Activated naive CD4-positive, alpha-beta T cell treated with anti-CD3 and anti-CD28 coated beads, Interleukin-2, amount 50 U/mL, for 16 hours (primary cell): ENCODE measurements around the gene ZNF862.
"Not testable (repeated sequence)": the region's sequence is repeated elsewhere in the genome, so short reads cannot be mapped to it uniquely, and the experiment has no call there.

Source experiments
- DNase-seq: peaks from one replicate; pipeline ENCODE4 v3.0.0-alpha.2; 2020

ZNF862 gene

DNA sequence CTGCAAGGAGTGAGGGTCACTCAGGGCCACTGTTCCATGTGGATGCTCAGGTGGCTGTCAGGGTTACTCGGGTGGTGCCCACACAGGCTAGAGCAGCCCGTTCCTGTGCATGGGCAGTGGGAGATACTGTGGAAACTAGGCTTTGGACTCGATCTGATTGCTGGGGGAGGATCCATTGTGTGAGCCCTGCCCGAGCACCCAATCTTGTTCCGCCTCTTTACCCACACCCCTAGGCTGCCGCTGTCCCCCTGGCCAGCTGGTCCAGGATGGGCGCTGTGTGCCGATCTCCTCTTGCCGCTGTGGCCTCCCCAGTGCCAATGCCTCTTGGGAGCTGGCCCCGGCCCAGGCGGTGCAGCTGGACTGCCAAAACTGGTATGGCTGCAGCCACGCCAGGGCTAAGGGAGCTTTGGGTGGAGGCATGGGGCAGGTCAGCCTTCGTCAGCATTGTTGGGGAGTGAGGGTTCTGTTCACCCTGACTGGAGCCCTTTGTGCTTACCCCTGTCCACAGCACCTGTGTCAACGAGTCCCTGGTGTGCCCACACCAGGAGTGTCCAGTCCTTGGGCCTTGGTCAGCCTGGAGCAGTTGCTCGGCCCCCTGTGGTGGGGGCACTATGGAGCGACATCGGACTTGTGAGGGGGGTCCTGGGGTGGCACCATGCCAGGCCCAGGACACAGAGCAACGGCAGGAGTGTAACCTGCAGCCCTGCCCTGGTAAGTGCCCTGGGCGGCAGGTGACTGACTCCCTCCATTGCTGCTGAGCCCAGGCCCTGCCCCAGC lies 12.4 kb upstream of the ZNF862 start:
- DNase-seq: no peak

DNA sequence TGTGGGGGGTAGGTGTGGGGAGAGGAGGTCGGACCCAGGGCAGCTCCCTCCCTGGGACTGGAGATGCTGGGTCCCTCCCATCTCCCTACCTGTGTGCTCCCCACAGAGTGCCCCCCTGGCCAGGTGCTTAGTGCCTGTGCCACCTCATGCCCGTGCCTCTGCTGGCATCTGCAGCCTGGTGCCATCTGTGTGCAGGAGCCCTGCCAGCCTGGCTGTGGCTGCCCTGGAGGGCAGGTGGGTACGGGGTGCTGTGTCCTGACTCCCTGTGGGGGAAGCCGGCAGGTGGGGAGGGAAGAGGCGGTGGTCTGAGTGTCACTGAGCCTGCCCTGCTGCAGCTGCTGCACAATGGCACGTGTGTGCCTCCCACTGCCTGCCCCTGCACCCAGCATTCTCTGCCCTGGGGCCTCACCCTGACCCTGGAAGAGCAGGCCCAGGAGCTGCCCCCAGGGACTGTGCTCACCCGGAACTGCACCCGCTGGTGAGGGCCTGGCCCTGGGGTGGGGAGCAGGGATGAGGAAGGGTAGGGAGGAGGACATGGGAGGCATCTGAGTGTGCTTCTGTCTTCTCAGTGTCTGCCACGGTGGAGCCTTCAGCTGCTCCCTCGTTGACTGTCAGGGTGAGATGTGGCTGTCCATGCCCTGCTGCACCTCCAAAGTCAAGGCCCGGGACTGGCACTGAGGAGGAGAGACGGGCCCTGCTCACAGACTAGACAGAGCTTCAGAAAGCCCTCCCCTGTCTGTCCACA lies 11.7 kb upstream of the ZNF862 start:
- DNase-seq: no peak

DNA sequence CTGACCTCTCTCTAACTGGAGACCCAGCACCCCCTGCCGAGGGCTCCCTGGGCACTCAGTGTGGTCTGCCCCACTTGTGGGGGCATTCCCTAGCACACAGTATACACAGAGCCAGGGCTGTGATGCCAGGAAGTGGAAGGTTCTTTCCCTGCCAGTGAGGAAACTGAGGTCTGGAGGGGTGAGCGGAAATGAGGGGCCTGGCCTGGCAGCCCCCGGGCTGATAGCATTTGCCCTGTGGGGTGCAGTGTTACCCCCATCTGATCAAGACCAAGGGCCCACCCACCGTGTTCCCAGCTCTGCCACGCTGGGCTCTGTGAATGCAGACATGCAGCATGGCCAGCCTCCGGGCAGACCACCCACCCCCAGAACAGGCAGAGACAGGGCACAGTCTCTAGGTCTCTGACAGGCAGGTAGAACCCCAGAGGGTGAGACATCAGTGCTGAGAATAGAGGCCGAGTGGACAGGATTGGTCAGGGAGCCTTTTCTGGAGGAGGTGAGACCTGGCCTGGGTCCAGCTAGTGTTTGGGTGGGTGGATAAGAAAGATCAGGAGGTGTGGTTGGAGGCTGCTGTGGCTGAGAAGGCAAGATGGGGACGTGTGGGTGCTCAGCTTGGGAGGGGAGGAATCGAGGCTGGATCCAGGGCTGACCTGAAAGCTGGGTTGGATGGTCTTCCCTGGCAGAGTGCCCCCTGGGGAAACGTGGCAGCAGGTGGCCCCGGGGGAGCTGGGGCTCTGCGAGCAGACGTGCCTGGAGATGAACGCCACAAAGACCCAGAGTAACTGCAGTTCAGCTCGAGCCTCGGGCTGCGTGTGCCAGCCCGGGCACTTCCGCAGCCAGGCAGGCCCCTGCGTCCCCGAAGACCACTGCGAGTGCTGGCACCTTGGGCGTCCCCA lies 10.8 kb upstream of the ZNF862 start:
- no peak for DNase-seq

DNA sequence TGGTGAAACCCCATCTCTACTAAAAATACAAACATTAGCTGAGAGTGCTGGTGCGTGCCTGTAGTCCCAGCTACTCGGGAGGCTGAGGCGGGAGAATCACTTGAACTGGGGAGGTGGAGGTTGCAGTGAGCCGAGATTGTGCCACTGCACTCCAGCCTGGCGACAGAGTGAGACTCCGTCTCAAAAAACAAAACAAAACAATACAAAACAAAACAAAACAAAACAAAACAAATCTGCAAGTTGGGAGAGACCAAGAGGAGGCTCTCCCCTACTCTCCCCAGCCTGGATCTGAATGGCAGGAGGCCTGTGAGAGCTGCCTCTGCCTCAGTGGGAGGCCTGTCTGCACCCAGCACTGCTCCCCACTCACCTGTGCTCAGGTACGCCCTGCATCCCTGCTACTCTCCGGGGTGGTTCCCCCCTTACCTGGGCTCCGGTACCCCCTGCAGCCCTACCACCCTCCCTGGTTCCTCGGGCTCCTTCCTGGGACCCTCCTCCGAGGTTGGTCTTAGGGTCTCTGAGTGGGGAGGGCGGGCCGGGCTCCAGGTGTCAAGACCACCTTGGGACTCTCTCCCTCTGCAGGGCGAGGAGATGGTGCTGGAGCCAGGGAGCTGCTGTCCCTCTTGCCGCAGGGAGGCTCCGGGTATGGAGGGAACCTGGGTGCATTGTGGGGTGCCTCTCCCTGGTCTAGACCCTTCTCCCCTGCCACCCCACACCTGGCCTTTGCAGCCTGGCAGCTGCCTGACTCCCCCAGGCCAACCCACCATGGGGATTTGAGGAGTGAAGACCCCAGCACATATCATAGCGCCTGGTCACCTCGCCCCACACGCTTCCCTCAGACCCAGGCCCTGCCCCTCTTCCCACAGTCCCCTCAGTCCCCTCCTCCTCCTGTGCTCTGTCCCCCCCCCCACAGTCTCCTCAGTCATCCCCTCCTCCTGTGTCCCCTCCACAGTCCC lies 9.5 kb upstream of the ZNF862 start:
- no peak for DNase-seq

DNA sequence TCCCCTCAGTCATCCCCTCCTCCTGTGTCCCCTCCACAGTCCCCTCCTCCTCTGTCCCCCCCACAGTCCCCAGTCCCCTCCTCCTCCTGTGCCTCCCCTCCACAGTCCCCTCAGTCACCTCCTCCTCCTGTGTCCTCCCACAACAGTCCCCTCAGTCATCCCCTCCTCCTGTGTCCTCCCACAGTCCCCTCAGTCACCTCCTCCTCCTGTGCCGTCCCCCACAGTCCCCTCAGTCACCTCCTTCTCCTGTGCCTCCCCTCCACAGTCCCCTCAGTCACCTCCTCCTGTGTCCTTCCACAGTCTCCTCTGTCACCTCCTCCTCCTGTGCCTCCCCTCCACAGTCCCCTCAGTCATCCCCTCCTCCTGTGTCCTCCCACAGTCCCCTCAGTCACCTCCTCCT lies 7.6 kb upstream of the ZNF862 start:
- DNase-seq: not testable (repeated sequence)

DNA sequence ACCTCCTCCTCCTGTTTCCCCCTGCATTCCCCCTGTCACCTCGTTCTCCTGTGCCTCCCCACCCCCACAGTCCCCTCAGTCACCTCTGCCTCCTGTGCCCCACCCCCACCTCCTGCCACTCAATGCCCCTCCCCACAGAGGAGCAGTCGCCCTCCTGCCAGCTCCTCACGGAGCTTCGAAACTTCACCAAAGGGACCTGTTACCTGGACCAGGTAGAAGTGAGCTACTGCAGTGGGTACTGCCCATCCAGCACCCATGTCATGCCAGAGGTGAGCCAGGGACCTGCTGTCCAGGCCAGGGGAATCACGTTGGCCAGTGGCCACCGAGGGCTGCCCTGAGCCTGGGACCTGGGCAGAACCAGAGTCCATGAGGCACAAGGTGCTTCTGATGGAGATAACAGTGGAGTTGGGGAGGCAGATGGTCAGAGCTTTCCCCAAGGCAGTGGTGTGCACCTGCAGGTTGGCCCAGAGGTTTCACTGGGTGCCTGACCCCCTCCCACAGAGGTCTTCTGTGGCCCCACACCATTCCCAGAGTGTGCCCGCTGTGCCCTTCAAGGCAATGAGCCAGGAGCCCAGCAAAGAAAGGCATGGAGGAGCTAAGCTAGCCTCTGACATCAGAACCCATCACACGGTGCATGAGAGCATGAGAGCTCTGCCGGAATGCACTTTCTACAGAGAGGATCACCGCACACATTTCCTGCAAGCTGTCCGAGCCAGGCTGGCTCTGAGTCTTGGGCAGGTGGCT lies 7.0 kb upstream of the ZNF862 start:
- no peak for DNase-seq

DNA sequence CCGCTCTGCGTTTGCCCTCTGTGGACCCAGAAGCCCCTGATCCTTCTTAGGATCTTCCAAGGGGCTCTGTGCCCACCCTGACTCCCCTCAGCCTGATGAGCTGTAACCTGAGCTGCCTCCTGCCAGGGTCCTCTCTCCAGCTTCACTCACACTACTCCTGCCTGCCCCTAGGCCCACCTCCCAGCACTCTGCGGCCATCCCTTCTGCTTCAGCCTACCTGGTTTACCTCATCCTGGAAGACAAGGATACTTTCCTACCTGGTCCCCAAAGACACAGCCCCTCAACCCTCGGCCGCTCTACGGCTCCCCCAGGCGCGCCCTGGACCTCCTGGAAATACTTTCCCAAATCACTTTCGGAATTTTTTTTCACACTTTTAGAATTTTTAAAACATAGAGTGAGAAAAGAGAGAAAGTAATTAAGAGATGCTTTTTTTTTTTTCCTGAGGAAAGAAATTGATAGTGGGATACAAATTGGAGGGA lies 6.4 kb upstream of the ZNF862 start:
- DNase-seq: no peak

DNA sequence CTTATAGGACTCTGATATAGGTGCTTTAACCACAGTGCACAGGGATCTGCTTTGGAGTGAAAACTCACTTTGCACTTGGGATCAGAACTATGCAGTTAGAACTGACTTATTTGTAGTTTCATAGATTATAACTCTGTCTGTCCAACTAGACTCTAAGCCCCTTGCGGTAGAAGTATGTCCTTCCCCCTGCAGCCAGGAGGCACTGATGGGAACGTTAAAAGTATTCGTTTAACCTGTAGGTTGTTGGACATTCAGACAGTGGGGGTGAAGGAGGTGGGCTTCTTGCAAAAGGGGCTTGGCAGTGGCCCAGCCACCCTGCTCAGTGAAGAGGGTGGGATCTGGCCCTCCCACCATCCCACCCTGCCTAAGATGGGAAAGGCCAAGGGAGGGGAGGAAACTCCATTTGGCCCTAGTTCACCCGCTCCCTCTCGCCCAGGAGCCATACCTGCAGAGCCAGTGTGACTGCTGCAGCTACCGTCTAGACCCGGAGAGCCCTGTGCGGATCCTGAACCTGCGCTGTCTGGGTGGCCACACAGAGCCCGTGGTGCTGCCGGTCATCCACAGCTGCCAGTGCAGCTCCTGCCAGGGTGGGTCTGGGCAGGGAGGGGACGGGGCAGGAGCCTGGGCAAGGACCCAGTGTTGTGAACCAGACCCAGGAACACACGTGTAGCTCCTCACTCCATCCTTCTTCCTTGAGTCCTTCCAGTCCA lies 5.7 kb upstream of the ZNF862 start:
- DNase-seq: no peak

DNA sequence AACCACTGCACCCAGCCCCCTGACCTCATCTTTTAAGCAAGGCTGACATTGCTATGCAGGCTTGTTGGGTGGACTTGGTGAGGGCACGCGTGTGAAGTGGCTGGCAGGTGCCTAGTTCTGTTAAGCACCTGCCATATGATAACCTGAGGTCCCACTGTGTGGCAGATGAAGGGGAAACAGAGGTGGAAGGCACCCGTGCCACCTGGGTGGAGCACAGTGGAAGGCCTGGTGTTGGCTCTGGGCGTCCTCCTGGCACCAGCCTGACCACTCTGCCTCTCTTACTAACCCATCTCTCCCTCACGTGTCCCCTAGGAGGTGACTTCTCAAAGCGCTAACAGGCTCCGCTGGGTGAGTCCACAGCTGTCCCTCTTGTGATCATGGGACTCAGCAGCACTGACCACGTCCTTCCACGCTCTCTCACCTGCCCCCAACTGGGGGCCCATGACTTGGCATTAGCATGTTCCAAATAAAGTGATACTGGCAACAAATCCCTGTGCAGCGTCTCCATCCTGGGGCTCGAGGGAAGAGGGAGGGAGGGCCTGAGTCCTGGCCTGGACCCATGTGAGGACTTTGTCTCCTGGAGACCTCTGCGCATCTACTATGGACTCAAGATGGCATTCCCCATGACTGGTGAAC lies 4.6 kb upstream of the ZNF862 start:
- DNase-seq: no peak

DNA sequence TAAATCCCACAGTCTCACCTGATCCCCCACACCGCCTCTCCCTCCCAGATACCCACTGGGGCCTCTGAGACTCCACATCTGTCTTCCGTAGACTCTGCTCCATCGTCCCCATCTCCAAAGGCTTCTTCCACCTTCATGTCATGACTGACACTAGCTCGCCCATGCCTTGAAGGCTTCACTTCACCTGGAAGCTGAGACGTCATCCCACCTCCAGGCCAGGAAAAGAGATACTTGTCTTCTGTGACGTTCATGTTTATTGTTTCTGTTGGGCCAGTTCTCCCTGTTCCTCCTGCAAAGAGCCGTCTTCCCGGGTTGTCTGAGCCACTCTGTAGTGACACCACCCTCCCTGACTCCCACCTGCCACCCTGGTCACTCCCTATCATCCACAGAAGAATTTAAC lies 3.6 kb upstream of the ZNF862 start:
- no peak for DNase-seq

DNA sequence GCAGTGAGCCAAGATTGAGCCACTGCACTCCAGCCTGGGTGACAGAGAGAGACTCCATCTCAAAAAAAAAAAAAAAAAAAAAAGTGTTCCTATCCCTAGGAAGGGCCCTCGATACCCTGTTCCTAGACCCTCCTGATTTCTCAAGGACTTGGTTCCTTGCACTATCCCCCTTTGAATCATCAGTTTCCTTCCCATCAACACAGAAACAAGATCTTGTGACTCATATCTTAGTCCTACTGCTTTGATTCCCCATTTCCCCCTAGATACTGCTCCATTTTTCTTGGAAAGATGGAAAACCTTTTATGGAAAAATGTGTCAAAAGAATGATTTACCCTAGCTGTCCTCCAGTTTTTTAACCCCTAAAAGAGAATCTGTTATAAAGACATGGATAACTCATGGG lies 1.7 kb upstream of the ZNF862 start:
- DNase-seq: no peak

DNA sequence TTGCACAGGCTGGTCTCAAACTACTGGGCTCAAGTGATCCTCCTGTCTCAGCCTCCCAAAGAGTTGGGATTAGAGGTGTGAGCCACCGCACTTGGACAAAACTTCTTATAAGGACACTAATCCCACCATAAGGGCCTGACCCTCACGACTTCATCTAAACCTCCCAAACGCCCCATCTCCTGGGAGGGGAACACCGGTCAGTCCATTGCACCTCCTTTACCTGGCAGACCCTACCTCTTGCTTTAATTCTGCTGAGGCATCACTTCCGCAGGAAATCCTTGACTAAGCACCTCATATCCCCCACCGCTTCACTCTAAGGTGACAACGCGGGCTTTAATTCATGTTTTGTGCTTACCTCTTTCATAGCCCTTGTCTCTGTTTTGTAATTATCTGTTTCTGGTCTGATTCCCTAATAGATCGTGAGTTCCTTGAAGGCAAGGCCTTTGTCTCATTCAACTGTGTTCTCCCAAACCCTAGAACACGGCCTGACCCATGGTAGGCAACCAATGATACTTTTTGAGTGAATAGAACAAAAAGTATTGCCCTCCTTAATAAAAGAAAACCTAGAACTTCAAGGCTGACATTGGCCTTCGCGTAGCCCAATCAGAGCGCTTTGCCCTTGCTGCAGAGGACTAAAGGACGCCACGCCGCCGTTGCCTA lies 481 bp upstream of the ZNF862 start:
- no peak for DNase-seq

DNA sequence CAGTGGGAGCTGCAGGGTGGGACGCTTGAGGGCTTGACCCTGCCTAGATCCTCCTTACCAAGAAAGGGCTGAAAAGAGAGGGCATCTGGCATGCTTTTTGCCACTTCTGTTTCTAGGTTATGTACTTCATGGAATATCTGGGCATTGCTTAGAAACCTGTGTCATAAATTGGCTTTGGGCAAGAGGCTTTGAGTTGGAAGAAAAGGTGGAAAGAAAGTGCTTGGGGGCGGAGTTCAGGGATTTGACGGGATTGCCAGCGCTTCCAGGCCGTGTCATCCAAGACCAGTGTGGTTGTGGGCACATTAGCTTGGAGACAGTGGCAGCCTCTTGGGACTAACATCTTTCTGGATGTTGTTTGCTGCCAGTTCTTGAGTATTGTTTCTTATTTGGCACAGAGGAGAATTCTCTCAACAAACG lies 825 bp downstream of the ZNF862 start:
- DNase-seq: no peak

DNA sequence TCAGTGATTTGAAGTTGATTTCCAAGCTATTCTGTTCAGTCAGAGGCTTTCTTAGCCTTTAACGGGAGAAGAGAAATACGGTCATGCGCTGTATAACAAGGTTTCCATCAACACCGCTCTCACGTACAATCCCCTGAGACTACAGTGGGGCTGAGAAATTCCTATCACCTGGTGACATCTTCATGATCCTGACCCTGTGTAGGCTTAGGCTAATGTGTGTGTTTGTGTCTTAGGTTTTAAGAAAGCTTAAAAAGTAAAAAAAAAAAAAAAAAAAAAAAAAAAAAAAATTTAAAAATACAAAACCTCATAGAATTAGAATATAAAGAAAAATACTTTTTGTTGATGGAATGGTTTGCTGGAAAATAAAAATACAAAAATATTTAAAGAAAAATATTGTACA lies 1.8 kb downstream of the ZNF862 start:
- DNase-seq: no peak

DNA sequence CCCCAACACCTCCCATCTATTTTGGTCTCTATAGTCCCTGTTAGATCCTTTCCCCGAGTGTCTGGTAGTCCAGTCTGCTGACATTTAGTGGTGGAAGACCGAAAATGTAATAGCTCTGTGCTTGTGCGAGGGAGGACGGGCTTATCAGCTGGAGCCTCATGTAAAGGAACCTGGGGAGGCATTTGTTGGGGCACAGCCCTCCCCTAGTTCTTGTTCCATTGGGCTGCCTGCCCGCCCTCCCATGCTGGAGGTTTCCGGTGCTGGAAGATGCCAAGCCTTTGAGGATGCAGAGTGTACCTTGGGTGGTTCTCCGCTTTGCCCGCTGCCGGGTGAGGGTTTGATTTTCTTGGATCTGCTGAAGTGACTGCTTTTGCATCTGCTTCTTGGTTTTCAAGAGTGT lies 5.4 kb downstream of the ZNF862 start:
- no peak for DNase-seq

DNA sequence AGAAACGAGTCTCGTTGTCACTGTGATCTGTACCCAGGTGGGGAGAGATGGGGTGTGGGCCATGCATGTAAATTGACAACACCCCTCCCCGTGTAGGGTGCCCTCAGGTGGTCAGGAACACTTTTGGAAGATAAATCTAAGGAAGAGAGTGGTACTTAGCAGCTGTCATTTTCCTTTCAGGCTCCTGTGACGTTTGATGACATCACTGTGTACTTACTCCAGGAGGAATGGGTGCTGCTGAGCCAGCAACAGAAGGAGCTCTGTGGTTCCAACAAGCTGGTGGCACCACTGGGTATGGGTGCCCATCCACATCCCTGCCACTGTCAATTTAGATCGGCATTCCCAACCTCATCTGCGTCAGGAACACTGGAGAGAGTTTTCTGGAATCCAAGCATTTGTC lies 6.3 kb downstream of the ZNF862 start:
- DNase-seq: no peak

DNA sequence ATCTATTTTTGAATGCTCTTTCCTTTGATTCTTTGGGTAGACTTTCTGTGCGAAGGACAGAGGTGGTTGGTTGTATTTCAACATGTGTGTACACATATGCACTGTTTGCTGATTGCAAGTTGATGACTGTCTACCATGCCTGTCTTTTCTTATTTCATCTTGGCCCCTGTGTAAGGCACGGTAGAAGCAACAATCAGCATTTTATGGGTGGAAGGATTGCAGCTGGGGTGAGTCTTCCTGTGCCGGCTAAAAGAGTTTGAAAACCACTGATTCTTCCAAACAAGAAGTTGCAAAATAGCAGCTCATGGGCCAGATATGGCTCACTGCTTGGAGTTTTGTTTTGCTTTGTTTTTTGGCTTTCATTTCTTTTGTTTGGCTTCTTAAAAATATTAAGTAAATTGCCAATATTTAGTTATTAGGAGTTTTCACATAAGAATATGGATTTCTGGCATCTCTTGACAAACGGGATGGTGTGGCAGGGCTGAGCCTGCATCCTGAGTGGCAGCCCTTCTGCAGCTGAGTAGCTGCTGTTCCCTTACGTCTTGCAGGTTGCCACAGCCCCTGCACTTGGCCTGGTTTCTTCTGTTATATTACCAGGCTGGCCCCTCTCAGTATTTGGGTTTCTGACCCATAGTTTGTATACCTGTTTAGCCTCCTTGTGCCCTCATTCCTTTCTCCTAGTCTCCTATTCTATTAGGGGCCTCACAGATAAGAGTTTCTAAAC lies 7.2 kb downstream of the ZNF862 start:
- DNase-seq: no peak

DNA sequence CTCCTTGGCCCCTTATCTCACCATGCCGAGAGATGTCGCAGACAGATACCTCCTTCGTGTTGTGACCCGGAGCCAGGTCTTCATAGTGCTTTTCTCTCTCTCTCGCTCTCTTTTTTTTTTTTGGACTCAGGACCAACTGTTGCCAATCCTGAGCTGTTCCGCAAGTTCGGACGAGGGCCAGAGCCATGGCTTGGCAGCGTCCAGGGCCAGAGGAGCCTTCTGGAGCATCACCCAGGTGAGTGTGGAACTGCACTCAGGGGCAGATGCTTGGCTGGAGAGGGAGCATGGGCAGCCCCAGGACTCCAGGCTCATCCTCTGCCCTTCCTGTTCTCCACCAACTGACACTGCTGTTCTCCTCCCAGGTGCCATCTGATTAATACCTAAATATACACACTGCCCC lies 7.8 kb downstream of the ZNF862 start:
- DNase-seq: no peak

DNA sequence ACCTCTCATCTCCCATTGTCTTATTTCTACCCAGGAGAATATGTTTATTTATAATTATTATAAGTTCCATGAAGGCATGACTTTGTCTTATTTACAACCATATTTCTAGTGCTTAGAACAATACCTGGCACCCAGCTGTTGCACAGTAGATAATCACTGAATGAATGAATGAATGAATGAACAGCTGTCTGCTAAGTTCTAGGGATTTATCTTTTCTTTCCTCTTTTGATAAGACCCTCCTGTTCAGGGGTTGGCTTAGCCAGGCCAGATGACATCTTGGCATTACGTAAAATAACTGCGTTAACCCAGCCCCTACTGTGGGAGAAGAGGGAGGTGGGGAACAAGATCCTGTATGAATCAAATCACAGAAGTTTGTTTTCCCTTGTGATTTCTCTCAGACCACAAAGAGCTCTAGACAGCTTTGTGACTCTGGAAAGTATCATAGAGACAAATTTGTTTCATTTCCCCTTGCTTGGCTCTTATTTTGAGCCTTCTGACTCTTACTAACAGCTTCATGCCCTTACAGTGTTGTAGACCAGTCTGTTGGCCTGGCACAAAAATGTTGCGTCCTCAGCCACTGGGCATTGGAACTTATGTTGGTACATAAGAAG lies 8.4 kb downstream of the ZNF862 start:
- no peak for DNase-seq
